ENCODE measurements around the gene IDH3B.
"Not testable (repeated sequence)": the region's sequence is repeated elsewhere in the genome, so short reads cannot be mapped to it uniquely, and the experiment has no call there.

Gene IDH3B

DNA sequence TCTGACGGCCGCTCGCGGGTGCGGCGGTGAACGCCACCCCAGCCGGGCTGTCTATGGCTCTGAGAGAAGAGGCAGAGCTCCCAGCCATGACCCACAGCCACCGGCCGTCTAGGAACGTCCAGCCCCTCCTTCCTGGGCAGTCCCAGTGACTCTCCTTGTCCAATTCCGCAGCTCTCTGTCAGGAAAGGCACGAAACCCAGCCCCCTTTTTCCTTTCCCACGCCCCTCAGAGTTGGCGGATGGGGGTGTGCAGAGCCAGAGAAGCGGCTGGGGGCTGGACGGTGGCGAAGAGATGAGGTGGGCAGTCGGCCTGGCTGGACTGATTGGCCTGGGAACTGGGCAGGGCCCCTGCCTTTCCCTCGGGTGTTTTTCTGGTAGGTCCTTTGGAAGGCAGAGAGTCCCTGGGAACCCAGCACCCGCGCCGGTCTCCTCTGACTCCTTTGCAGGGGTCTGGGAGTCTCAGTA lies 30.0 kb upstream of the IDH3B start:
- no peak for DNase-seq

DNA sequence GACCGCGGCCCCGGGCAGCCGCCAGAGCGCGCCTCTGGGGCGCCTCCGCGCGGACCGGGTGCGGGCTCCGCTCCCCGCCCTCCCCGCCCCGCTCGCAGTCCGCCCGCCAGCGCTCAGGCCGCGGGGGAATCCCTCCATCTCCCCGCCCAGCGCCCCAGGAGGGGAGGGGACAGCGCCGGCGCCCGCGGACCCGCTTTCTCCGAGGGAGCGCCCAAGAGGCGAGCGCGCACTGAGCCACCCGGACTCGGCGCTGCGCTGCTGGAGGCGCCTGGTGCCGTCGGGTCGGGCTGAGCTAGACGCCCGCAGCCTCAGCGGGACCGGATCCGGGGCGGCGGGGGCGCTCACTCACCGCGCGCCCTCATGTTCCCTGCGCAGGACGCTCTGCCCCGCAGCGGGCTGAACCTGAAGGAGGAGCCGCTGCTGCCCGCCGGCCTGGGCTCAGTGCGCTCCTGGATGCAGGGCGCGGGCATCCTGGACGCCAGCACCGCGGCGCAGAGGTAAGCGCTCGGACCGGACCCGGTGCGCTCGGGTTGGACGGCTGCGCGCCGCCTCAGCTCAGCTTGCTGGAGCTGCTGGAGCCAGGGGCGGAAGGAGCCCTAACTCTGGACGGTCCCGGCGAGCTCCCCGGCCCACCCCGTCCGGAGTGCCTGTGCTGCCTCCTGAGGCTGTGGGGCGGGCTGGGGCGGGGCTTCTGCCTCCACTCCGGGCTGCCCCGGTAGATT lies 29.4 kb upstream of the IDH3B start:
- DNase-seq: peak; percentile 67

DNA sequence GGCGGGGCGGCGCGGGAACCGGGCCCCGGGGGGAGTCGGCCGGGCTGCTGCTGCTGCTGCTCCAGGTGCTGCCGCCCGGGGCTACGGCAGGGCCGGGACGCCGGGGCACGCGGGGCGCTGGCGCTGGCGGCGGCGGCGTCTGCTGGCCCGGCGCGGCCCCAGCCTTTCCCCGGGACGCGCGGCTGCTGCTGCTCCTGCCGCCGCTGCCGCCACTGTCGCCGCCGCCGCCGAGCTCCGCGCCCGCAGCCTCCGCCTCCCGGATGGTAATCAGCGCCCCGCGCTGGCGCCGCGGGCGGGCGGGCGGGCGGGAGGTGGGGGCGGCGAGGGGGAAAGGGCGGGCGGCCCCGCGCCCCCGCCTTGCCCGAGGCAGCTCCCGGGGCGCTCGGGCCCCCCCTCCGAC lies 28.9 kb upstream of the IDH3B start:
- no peak for DNase-seq

DNA sequence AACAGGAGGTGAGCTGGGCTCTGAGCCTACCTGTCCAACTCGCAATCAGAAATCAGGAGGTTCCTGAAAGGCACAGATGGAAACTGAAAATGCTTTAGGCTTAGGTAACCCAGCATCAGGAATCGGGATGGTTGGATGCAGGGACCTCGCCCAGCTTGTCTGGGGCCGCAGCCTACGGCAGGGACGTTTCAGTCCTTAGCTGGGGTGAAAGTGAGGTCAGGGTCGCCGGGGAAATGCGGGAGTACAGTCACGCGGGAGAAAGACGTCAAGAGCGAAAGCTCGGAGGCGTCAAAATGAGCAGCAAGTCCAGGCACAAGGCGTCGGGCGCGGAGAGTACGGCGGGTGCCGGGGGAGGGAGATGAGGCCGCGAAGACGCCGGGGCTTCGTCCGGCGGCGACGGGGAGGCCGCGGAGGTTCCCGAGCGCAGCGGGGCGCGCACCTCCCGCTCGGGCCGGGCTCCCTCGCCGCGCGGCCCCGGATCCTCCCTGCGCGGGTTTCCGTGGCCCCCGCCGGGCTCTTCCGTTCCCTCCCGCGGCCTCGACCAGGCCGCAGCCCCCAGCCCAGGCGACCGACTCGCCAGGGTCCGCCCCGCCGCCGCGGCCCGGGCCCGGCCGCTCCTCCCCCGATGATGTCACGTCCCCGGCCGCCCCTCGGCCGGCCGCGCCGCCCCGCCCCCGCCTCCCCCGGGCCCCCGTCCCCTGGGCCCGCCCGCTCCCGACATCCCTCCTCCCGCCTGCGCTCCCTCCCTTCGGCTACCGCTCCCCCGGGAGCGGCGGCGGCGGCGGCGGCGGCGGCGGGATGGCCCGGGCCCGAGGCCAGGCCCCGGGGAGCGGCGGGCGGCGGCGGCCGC lies 28.2 kb upstream of the IDH3B start, which contains the start of gene EBF4:
Gene EBF4, plus strand, starts transcription at position 745 of the 850 bp plus-strand sequence. CDS start 866 bp downstream, outside the sequence.
- DNase-seq: peak; percentile 47

DNA sequence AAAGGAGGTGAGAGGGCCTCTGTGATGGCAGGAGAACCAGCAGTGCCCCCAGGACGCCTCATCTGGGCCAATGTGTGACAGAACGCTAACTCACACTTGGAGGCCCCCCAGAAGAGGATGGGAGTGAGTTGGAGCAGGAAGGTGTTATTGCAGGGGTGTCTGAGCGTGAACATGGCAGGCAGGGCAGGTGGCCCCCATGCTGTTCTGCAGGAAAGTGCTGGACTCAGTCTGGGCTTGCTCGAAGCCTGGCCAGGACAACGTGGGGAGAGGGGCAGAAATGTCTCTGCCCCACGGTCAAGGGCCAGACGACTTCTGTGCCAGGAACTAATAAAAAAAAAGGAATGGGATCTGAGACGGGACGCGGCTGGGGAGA lies 27.6 kb upstream of the IDH3B start:
- no peak for DNase-seq

DNA sequence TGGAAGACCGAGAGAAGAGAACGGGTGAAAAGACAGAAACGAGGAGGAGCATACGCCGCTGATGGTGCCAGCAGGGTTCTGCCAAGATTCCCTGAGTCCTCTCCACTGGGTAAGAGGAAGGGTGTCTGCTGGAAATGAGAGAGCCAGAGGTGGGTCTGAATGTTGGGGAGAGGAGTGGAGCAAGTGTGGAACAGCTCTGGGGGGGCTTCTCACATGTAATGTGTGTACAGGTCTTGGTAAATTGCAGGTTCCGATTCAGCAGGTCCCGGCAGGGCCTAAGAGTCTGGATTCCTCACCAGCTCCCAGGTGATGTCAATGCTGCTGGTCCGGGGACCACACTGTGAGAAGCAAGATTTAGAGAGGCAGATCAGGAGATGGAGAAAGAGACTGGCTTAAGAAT lies 27.1 kb upstream of the IDH3B start:
- no peak for DNase-seq

DNA sequence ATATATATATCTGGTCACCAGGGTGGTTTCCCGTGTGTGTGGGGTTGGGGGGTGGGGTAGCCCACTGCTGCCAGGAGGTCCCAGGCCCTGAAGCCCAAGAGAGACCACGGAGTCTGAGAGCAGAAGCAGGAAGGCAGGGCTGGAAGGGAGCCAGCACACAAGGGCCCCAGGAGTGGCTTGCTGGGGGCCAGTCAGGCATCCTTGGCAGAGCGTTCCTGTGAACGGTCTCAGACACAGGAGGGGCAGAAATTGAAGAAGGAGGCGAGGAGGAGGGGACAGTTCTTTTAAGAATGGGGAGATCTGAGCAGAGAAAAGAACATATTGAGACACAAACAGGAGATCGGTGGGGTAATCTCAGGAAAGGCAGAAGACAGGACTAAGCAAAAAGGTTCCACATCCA lies 26.7 kb upstream of the IDH3B start:
- no peak for DNase-seq

DNA sequence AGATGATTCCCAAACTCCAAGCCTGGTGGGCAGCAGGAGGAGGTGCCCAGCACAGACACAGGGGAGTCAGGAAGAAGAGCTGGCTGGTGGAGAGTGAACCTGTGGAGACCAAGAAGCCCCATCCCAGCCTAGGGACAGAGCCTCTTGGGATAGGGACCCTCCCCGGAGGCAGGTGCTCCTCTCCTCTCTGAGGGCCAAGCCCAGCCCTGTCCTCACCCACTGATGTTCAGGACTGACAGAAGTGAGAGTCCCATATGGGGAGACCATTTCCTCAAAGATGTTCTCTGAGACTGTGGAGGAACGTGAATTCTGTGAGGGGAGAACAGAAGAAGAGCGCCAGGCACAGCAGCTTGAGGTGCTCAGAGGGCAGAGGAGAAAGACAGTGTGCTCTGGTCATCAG lies 26.2 kb upstream of the IDH3B start:
- DNase-seq: no peak

DNA sequence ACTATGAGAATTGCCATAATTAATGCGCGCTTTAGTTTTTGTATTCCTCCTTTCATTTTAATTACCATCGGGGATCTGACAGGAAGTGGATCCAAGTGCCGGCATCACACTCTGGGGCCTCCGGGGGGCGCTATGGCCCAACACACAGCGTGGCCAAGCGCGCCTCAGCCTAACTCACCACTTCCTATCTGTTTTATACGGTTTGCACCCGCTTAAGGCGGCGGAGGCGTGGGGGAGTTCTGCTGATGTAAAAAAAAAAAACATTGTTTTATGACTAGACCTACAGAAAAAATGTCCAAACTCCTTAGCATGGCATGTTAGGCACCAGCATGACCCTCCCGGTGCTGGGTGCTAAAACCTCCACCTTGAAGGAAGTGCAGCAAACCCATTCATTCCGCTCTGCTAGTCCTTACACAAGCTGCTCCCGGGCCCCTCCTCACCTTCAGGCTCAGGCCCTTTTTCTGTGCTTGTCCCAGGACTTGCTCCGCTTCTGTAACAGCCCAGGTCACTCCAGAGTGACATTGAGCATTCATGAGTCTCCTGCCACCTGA lies 24.1 kb upstream of the IDH3B start:
- DNase-seq: peak; percentile 82

DNA sequence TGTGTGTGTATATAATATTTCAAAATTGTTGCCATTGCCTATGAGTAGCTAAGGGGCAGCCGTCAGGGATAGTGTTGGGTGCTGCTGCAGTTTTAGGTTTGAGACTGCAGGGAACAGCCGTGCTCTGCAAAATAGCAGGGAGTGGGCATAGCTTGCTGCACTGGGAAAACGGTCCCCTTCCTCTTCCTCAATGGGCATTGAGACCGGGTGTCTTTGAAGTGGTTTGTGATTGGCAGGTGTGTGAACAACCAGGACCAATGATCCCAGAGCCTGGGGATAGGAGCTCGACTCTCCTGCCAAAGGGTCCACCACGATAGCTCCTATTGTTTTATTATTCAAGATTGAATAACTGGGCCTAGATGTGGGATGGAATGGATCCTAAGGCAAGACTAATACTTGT lies 23.5 kb upstream of the IDH3B start:
- DNase-seq: no peak

DNA sequence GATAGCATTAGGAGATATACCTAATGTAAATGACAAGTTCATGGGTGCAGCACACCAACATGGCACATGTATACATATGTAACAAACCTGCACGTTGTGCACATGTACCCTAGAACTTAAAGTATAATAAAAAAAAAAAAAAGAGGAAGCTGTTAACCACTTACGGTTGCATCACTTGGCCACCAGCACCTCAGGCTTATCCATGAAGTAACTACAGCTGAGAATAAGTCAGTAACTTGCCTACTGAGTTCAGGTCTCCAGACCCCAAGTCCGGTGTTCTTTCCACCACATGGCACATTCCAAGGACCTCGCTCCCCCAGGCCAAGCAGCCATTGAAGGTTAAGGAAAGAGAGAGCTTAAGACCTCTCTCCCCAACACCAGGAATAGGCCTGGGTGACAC lies 20.8 kb upstream of the IDH3B start:
- DNase-seq: not testable (repeated sequence)

DNA sequence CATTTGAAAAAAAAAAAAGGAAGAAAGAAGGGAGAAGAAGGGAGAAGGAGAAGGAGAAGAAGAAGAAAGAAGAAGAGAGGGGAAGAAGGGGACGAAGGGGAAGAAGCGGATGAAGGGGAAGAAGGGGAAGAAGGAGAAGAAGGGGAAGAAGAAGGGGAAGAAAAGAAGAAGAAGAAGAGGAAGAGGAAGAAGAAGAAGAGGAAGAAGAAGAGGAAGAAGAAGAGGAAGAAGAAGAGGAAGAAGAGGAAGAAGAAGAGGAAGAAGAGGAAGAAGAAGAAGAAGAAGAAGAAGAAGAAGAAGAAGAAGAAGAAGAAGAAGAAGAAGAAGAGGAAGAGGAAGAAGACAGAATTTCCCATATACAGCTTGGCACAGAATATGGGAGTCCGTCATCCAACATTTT lies 18.0 kb upstream of the IDH3B start:
- DNase-seq: not testable (repeated sequence)

DNA sequence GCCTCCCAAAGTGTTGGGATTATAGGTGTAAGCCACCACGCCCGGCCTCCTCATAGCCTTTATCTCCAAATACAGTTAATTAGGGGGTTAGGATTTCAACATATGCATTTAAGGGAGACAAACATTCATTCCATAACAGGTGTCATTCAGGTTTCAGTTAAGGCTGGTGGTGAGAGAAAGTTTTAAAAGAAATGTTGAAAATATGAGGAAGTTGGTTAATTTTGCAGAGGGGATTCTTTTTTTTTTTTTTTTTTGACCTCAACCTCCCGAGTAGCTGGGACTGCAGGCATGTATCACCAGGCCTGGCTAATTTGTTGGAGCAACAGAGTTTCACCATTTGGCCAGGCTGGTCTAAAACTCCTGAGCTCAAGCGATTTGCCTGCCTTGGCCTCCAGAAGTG lies 16.0 kb upstream of the IDH3B start:
- DNase-seq: no peak

DNA sequence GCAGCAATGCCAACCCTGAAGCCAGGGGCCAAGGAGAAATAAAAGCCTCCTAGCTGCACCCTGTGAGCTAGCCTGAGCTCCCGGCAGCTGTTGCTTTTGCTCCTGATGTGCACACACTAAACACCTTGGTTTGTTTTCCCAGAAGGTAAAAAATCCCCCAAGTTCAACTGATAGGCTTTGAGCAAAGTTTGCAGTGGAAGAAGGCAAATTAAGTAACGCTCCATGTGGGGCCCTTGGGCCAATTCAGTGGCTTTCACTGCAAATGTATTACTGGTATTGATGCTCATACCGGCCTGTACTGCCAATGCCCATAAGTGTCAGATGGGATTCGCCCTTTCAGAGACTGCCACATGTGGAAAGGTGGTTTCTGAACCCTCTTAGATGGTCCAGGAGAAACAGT lies 9.4 kb upstream of the IDH3B start:
- no peak for DNase-seq

DNA sequence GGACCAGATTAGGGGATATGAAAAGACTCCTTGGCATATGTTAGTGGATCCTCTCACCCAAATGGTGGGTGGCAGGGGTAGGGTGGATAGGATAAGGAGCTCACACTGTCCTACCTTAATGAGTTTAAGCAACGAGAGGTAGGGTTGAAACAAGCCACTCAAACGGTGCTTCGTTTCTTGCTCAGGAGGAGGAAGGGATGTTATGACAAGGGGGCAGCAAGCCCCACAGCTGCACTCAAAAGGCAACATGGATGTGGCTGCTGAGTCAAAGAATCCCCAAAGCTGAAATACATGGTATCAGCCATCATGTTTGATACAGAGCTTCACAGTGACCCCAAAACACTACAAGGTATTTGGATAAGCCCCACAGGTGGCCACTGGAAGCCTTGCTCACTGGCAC lies 8.4 kb upstream of the IDH3B start:
- DNase-seq: no peak

DNA sequence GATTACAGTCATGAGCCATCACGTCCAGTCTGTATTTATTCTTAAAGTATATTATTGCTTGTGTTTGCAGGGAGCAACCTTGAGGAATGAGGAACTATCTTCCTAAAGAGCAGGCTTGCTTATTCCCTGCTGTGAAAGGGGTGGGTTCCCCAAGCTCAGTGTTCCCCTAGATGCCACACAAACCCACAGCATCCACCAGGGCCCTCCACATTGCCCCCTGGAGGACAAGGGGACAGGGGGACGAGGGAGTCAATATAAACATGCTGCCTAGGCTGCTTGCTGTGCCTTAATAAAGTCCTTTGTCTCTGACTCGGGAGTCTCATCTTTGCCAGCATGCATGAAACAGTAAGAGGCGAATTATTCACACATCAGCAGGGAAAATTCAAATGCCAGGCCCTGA lies 8.0 kb upstream of the IDH3B start:
- no peak for DNase-seq

DNA sequence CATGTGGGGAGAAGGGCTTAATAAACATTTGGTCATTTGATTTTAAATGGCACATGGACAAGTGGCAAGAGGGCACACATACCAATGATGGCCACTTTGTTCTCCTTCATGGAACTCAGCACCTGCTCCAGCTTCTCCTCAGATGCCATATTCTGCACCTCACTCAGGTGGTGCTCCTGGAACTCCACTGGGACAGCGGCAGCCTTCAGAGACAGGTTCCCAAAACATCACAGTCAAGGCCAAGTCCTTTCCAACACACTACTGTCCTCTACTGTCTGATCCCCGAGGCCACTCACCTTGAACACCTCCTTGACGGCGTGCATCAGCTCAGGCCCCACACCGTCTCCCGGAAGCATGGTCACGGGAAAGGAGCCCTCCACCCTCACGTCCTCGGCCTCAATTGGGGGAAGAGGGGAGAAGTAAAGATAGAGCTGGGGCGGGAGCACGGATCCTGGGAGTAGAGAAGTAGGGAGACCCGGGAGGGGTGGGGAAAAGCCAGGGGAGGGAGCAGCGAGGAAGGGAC lies 591 bp downstream of the IDH3B start:
- DNase-seq: no peak

DNA sequence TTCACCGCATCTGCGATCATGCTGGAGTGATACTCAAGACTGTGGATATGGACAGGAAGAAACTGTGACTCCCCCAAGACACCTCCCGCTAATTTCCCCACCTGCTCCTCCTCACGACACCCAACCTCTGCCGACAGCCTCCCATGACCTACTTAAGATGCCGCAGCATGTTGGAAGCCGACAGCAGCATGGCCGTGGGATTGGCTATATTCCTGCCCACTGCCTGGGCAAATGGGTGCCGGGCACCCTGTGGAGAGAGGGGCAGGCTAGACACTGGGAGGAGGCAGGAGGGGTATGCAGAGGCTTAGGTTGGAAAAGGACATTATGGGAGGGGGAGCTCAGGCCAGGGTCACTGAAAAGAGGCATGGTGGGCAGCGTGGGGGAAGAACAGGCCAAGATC lies 4.5 kb downstream of the IDH3B start:
- no peak for DNase-seq

DNA sequence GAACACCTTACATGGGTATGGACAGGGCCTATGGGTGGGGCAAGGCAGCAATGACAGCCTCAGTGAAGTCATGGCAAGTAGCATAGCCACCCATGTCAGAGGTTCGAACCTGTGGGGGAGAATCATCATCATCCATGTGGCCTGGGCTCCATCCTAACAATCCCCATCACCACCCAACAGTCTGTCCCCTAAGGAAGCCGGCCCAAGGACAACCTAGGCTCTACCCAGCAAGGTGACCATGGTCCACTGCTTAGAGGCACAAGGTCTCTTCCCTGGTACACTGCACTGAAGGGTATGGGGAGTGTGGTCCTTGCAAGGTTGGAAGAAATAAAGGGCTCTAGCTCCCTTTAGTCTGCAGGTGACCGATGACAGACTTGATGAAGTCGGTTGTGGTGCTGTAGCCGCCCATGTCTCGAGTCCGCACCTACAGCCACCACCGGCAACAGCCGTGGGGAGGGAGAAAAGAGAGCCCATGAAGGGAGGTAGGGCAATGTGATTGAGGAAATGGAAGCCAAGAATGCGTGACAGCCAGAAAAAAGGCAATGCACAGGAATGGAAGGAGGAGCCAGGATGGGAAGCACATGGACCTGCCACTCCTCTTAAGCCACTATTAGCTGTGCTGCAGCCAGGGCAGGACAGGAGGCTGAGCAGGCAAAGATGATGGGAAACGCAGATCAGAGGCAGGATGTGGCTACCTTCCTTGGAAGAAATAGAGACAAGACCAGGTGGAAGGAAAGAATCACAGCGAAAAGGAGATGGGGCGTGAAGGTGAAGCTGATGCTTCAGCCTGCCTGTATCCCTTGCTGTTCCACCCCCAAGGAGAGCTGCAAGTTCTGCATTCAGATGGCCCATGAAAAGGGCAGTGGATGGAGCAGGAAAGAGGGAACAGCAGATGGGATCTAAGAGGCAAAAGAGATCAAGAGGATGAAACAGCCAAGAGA lies 5.3 kb downstream of the IDH3B start:
- DNase-seq: no peak

DNA sequence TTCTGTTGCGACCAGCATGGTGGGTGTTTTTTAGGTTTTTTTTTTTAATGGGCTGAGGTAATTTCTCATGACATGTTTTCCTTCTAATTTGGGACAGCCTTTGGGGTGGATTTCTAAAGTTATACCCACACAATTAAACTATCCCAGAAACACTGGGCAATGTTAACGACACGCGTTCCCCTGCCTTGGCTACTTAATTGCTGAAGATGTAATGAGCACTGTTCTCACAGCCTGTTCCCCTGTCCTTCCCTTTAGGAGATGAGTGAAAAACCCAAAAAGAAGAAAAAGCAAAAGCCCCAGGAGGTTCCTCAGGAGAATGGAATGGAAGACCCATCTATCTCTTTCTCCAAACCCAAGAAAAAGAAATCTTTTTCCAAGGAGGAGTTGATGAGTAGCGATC lies 6.3 kb downstream of the IDH3B start:
- DNase-seq: no peak

DNA sequence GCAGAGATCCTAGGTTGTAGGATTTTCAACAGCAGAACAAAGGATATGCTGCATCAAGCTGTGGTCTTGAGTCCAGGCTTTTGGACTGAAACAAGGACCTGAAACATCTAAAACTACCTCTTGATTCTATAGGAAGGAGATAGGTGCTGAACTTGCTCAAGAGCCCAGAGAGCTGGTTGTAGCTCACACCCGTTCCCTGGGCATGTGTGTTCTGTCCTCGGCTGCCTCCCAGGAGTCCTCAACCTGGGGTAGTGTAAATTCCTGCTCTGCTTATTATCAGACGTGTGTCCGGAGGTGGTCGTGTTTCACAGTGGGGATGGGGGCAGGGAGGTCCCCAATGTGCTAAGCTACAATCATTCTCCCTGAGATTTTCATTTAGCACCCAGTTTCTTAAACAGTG lies 6.8 kb downstream of the IDH3B start:
- DNase-seq: no peak

DNA sequence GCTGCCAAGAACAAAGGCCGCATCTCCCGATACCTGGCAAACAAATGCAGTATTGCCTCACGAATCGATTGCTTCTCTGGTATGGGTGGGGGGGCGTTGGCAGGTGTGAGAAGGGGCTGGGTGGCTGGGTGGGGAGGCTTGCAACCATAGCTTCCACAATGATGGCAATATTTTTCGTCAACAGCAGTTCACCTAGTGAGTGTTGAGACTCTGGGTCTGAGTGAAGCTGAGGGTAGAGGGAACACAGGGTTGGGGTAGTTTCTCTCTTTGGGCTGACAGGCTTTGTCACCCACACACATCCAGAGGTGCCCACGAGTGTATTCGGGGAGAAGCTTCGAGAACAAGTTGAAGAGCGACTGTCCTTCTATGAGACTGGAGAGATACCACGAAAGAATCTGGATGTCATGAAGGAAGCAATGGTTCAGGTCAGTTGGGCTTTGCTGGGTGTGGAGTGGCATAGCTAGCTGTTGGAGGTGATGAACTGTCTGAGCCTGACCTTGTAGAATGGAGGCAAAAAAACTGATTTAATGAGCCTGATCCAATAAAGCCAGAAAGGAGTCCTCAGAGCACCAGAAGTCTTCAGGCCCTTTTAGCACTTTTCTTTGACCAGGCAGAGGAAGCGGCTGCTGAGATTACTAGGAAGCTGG lies 7.4 kb downstream of the IDH3B start:
- no peak for DNase-seq
